Stomach (tissue), 4 donors: ENCODE measurements around the gene LMNTD2.
A peak's percentile ranks its signal among the peaks of the same experiment; 100 is the strongest.

Experiments
- CTCF ChIP-seq, 7 experiments: fragments of 450-650 bp in 4 of 7; fragments of 200-600 bp in 3 of 7; sonication (generic) in 3 of 7; IDR thresholded peaks; one replicate each; pipeline ENCODE4 v1.5.1; 2016 to 2019; ENCODE audit warnings: antibody characterized with exemption in 7 of 7, control low read depth in 2 of 7, mild to moderate bottlenecking in 1 of 7
- EP300 ChIP-seq: sonication (generic); formaldehyde crosslinking; IDR thresholded peaks from one replicate; pipeline ENCODE4 v1.6.1; 2017; ENCODE audit warnings: antibody characterized with exemption
- POLR2A ChIP-seq, 4 donors: fragments of 450-650 bp; IDR thresholded peaks; one replicate each; pipeline ENCODE4 v1.6.1; 2016; ENCODE audit warnings: antibody characterized with exemption in 4 of 4, control low read depth in 2 of 4, mild to moderate bottlenecking in 1 of 4, moderate library complexity in 1 of 4
- POLR2AphosphoS5 ChIP-seq, 3 donors: sonication (generic); formaldehyde crosslinking; IDR thresholded peaks; one replicate each; pipeline ENCODE4 v1.6.1; 2016; ENCODE audit warnings: antibody characterized with exemption in 3 of 3

GRCh38 chr11:518463-519202, 41.9 kb downstream of the LMNTD2 start:
- TF ChIP-seq POLR2A (IDR thresholded peaks at IDR 0.05) (no peak), POLR2AphosphoS5 (IDR thresholded peaks at IDR 0.05) (peak in 2 of 3 donors; percentile 64 to 84), CTCF (IDR thresholded peaks at IDR 0.05) (peak in 5 of 7 experiments; percentile 61 to 100 (median 99)), EP300 (no peak)
